Keratinocyte (primary cell): ENCODE data around the gene TMPRSS11F. TPM values are rescaled to one million over a fixed set of nuclear protein-coding genes. Genes with fewer than 3 reads are reported as not detected.

Source experiments
- DNase-seq: peaks from one replicate; pipeline ENCODE4 v3.0.0-alpha.2; 2011; ENCODE audit warnings: low read depth, missing footprints, low spot score
- FAIRE-seq: peaks from 2 replicates; lab custom pipeline; 2011; peaks lifted over from hg19 to GRCh38; lab: Jason Lieb, UNC
- H2AFZ ChIP-seq: 2 replicates; pipeline ENCODE4 v1.6.0; 2012; ENCODE audit warnings: low read length, control low read depth, inconsistent platforms; ENCODE audit not compliant: control insufficient read depth
- H3K27ac ChIP-seq: 2 replicates; pipeline ENCODE4 v1.5.1; 2011; ENCODE audit warnings: low read length; ENCODE audit not compliant: control insufficient read depth, insufficient read depth
- H3K27me3 ChIP-seq: 3 replicates; pipeline ENCODE4 v1.6.0; 2011; ENCODE audit warnings: low read length; ENCODE audit not compliant: control insufficient read depth, insufficient read depth; ENCODE audit errors: extremely low read depth
- H3K36me3 ChIP-seq, 2 experiments: 2 replicates in 1 of 2; 3 replicates in 1 of 2; pipeline ENCODE4 v1.5.1; 2011; ENCODE audit warnings: low read length in 2 of 2, mild to moderate bottlenecking in 1 of 2; ENCODE audit not compliant: control insufficient read depth in 2 of 2, insufficient read depth in 2 of 2; ENCODE audit errors: extremely low read depth in 1 of 2
- H3K4me1 ChIP-seq: 3 replicates; pipeline ENCODE4 v1.5.1; 2011; ENCODE audit warnings: low read length; ENCODE audit not compliant: control insufficient read depth, insufficient read depth; ENCODE audit errors: extremely low read depth
- H3K4me2 ChIP-seq: 3 replicates; pipeline ENCODE4 v1.6.0; 2011; ENCODE audit warnings: low read depth, low read length; ENCODE audit not compliant: control insufficient read depth, insufficient read depth; ENCODE audit errors: extremely low read depth
- H3K4me3 ChIP-seq, 3 experiments: fragments of 200-600 bp in 1 of 3; sonication (generic) in 1 of 3; 2 replicates in 2 of 3; 3 replicates in 1 of 3; pipeline ENCODE4 v1.5.1; 2011 to 2016; ENCODE audit warnings: low read length in 3 of 3, mild to moderate bottlenecking in 3 of 3, control low read depth in 2 of 3, inconsistent platforms in 1 of 3, low read depth in 1 of 3, mixed read lengths in 1 of 3, mixed run types in 1 of 3, moderate library complexity in 1 of 3; ENCODE audit not compliant: control insufficient read depth in 2 of 3, insufficient read depth in 2 of 3; ENCODE audit errors: extremely low read depth in 1 of 3
- H3K79me2 ChIP-seq: 2 replicates; pipeline ENCODE4 v1.6.0; 2012; ENCODE audit warnings: low read length; ENCODE audit not compliant: control insufficient read depth, insufficient read depth
- H3K9ac ChIP-seq: 3 replicates; pipeline ENCODE4 v1.6.0; 2011; ENCODE audit warnings: low read length; ENCODE audit not compliant: control insufficient read depth, insufficient read depth; ENCODE audit errors: extremely low read depth
- H3K9me1 ChIP-seq: 3 replicates; pipeline ENCODE4 v1.6.0; 2011; ENCODE audit warnings: low read length; ENCODE audit not compliant: control insufficient read depth, insufficient read depth; ENCODE audit errors: extremely low read depth
- H3K9me3 ChIP-seq: 2 replicates; pipeline ENCODE4 v1.5.1; 2012; ENCODE audit warnings: low read depth, low read length; ENCODE audit not compliant: control insufficient read depth
- H4K20me1 ChIP-seq: 3 replicates; pipeline ENCODE4 v1.6.0; 2011; ENCODE audit warnings: low read length; ENCODE audit not compliant: control insufficient read depth, insufficient read depth; ENCODE audit errors: extremely low read depth
- EZH2 ChIP-seq: IDR thresholded peaks from one replicate; pipeline ENCODE4 v1.6.1; 2012; ENCODE audit warnings: inconsistent platforms, mild to moderate bottlenecking, low read length, moderate library complexity
- dilution Hi-C: fragments of 300-500 bp; cut with MboI; formaldehyde crosslinking; loops from one replicate; pipeline ENCODE4 v1.7.0; 2020; ENCODE audit warnings: low sequenced_read_pairs; ENCODE audit not compliant: extremely low pct_ligation_motif_present
- polyA plus RNA-seq, 5 experiments: library from polyadenylated mRNA; depleted of rRNA in 3 of 5; stranded (reverse) in 3 of 5; stranded (forward) in 1 of 5; unstranded in 1 of 5; fragments of >200 nt; gene quantifications; 1 replicate in 1 of 5; 2 replicates in 3 of 5; 3 replicates in 1 of 5; pipeline versions ENCODE4 v1.2.1 to v1.2.3, GENCODE V29; 2011 to 2012; ENCODE audit warnings: missing spikeins in 2 of 5, low read depth in 1 of 5, low replicate concordance in 1 of 5
- small RNA-seq, 3 experiments: library from RNA; depleted of rRNA; stranded (forward); fragments of <200 nt; gene quantifications; one replicate each; pipeline ENCODE3, GENCODE V24; 2012; ENCODE audit warnings: low read depth in 3 of 3, low replicate concordance in 1 of 3; ENCODE audit not compliant: insufficient read length in 3 of 3
- TF ChIP-seq, protein P1 (sequence below), 3 experiments: IDR thresholded peaks in 1 of 3; conservative IDR thresholded peaks in 1 of 3; optimal IDR thresholded peaks in 1 of 3; 2 replicates in 2 of 3; 3 replicates in 1 of 3; pipeline versions ENCODE3 to v1.5.1; 2011; ENCODE audit warnings: low read length in 3 of 3, mild to moderate bottlenecking in 3 of 3, moderate library complexity in 2 of 3, control low read depth in 1 of 3, inconsistent platforms in 1 of 3; ENCODE audit not compliant: insufficient read depth in 2 of 3; ENCODE audit errors: extremely low read depth in 1 of 3

Gene TMPRSS11F
- polyA plus RNA-seq, 1 donor (not counting 4 experiments of a cell fraction or from before 2014, with no cell fraction given): 1.2 TPM

DNA sequence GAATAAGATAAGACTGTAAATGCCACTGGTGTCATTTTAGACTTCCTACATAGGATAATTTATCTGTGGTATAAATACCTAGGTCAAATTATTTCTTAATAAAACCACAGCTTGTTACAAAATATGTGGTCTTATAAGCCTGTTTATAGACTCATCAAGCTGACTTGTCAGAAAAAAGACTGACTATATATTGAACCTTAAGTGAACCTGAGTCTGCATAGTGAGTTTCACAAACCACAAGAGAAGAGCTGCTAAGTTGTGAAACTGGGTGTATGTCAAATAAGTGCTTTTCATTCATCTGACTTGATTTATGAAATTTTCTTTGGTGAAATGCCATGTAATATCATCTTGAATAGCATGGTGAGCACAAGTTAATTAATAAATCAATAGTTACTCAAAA is 118.0 kb downstream of the TMPRSS11F start:
- Histone ChIP-seq H3K27ac (no peak overlapping the region), H3K79me2 (no peaks in the 10 kb centered on the region), H3K4me2 (no peak overlapping the region), H2AFZ (no peak overlapping the region), H3K4me3 (no peak overlapping the region), H3K9me3 (no peaks in the 10 kb centered on the region), H3K9ac (no peak overlapping the region), H4K20me1 (no peaks in the 10 kb centered on the region), H3K27me3 (no peaks in the 10 kb centered on the region), H3K4me1 (no peaks in the 10 kb centered on the region), H3K9me1 (no peaks in the 10 kb centered on the region), H3K36me3 (no peaks in the 10 kb centered on the region)
- DNase-seq: no peak
- FAIRE-seq: no peak
- no peak for TF ChIP-seq EZH2
- TF ChIP-seq, protein P1, sequence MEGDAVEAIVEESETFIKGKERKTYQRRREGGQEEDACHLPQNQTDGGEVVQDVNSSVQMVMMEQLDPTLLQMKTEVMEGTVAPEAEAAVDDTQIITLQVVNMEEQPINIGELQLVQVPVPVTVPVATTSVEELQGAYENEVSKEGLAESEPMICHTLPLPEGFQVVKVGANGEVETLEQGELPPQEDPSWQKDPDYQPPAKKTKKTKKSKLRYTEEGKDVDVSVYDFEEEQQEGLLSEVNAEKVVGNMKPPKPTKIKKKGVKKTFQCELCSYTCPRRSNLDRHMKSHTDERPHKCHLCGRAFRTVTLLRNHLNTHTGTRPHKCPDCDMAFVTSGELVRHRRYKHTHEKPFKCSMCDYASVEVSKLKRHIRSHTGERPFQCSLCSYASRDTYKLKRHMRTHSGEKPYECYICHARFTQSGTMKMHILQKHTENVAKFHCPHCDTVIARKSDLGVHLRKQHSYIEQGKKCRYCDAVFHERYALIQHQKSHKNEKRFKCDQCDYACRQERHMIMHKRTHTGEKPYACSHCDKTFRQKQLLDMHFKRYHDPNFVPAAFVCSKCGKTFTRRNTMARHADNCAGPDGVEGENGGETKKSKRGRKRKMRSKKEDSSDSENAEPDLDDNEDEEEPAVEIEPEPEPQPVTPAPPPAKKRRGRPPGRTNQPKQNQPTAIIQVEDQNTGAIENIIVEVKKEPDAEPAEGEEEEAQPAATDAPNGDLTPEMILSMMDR (optimal IDR thresholded peaks at IDR 0.05 in 1 of 3, IDR thresholded peaks at IDR 0.05 in 1 of 3, conservative IDR thresholded peaks at IDR 0.05 in 1 of 3; ENCODE audit: extremely low read depth in 1 of 3, insufficient read depth in 2 of 3, low read length in 3 of 3): no peak
- dilution Hi-C loops: no loop called here

Small RNA genes lying within 50 kb of the gene (small RNA-seq; reads per million reads assigned to genes)
- gene RNU6-95P: 0.20 to 0.75 (median 0.33) reads per million in 3 experiments

Other genes with a start within 250 kb of the TMPRSS11F start
- gene TMPRSS11D, start 245.9 kb downstream of the TMPRSS11F start, polyA plus RNA-seq: 0.26 to 0.73 TPM (median 0.28 TPM) in 3 replicates
- gene TMPRSS11A, start 166.4 kb downstream of the TMPRSS11F start, polyA plus RNA-seq: 0.03 to 0.10 TPM in 2 of 3 replicates, not detected in the other
- gene TMPRSS11B, start 115.8 kb upstream of the TMPRSS11F start, polyA plus RNA-seq: 0.35 to 2.0 TPM (median 0.58 TPM) in 3 replicates
- 39.1 to 74.2 TPM (median 43.8 TPM) in 3 replicates for gene YTHDC1, start 220.2 kb upstream of the TMPRSS11F start, polyA plus RNA-seq